SK-N-SH (cell line): ENCODE data around the gene OS9. TPM values are rescaled to one million over a fixed set of nuclear protein-coding genes. Genes with fewer than 3 reads are reported as not detected.

ENCODE experiments used
- CTCF ChIA-PET: fragments of 300-600, 350-600 bp; formaldehyde crosslinking; extraction: SDS; loops from one replicate; lab custom pipeline; 2021; lab: Yijun Ruan, JAX
- POLR2A ChIA-PET: fragments of 350-600 bp; sonication (Branson Sonifier 250); formaldehyde crosslinking; extraction: SDS; loops from one replicate; lab custom pipeline; 2020; ENCODE audit warnings: antibody characterized with exemption, inconsistent platforms; lab: Yijun Ruan, JAX
- DNase-seq: peaks from one replicate; pipeline ENCODE4 v3.0.0; 2012
- H2AFZ ChIP-seq: fragments of 200-600 bp; sonication (generic); 2 replicates; pipeline ENCODE4 v1.8.1; 2016; ENCODE audit warnings: antibody characterized with exemption, mild to moderate bottlenecking, low read depth
- H3F3A ChIP-seq: fragments of 200-600 bp; sonication (generic); replicated peaks from 2 replicates; pipeline ENCODE3; 2016; ENCODE audit warnings: antibody characterized with exemption, mild to moderate bottlenecking; ENCODE audit not compliant: insufficient read depth
- H3K27ac ChIP-seq, 2 experiments: fragments of 200-500 bp in 1 of 2; fragments of 200-600 bp in 1 of 2; sonication (Bioruptor generic) in 1 of 2; sonication (generic), shearing (Covaris generic) in 1 of 2; 2 replicates each; pipeline versions ENCODE4 v1.5.1 to v1.6.1; 2014 to 2016; ENCODE audit warnings: low read depth in 2 of 2, inconsistent platforms in 1 of 2, low read length in 1 of 2, mild to moderate bottlenecking in 1 of 2, mixed read lengths in 1 of 2
- H3K27me3 ChIP-seq: fragments of 200-600 bp; sonication (generic), shearing (Covaris generic); 2 replicates; pipeline ENCODE4 v1.6.1; 2016; ENCODE audit warnings: mixed run types; ENCODE audit not compliant: insufficient read depth
- H3K36me3 ChIP-seq, 2 experiments: fragments of 200-500 bp in 1 of 2; fragments of 200-600 bp in 1 of 2; sonication (Bioruptor generic) in 1 of 2; sonication (generic) in 1 of 2; replicated peaks in 1 of 2; 2 replicates each; pipeline versions ENCODE3 to v1.5.1; 2014 to 2016; ENCODE audit warnings: low read length in 1 of 2, mild to moderate bottlenecking in 1 of 2; ENCODE audit not compliant: insufficient read depth in 2 of 2, control insufficient read depth in 1 of 2
- H3K4me1 ChIP-seq, 2 experiments: fragments of 200-500 bp in 1 of 2; fragments of 200-600 bp in 1 of 2; sonication (Bioruptor generic) in 1 of 2; sonication (generic), shearing (Covaris generic) in 1 of 2; 2 replicates each; pipeline versions ENCODE4 v1.5.1 to v1.6.1; 2014 to 2016; ENCODE audit warnings: low read depth in 1 of 2, low read length in 1 of 2, mixed run types in 1 of 2; ENCODE audit not compliant: insufficient read depth in 2 of 2, control insufficient read depth in 1 of 2
- H3K4me2 ChIP-seq: fragments of 200-600 bp; sonication (generic), shearing (Covaris generic); 2 replicates; pipeline ENCODE4 v1.6.1; 2017; ENCODE audit warnings: mixed run types
- H3K4me3 ChIP-seq, 2 experiments: fragments of 200-500 bp in 1 of 2; fragments of 200-600 bp in 1 of 2; sonication (Bioruptor generic) in 1 of 2; sonication (generic), shearing (Covaris generic) in 1 of 2; 2 replicates each; pipeline versions ENCODE4 v1.5.1 to v1.8.1; 2014 to 2016; ENCODE audit warnings: low read depth in 2 of 2, inconsistent platforms in 1 of 2, low read length in 1 of 2, mild to moderate bottlenecking in 1 of 2, mixed read lengths in 1 of 2, moderate library complexity in 1 of 2
- H3K79me2 ChIP-seq: fragments of 200-600 bp; sonication (generic); 2 replicates; pipeline ENCODE4 v1.8.1; 2017; ENCODE audit warnings: mild to moderate bottlenecking; ENCODE audit not compliant: insufficient read depth
- H3K9ac ChIP-seq: fragments of 200-600 bp; sonication (generic); 2 replicates; pipeline ENCODE4 v1.6.1; 2017; ENCODE audit warnings: mixed run types
- H3K9me2 ChIP-seq: fragments of 200-600 bp; sonication (generic); 2 replicates; pipeline ENCODE4 v1.6.1; 2017; ENCODE audit warnings: mixed run types
- H3K9me3 ChIP-seq: fragments of 200-600 bp; sonication (generic); 2 replicates; pipeline ENCODE4 v1.6.1; 2017; ENCODE audit warnings: mixed run types, mild to moderate bottlenecking, moderate library complexity
- H4K20me1 ChIP-seq: fragments of 200-600 bp; sonication (generic); 2 replicates; pipeline ENCODE4 v1.6.1; 2017; ENCODE audit warnings: mild to moderate bottlenecking, mixed run types; ENCODE audit not compliant: insufficient read depth
- CHD2 ChIP-seq: fragments of 150-350 bp; IDR thresholded peaks from 2 replicates; pipeline ENCODE4 v1.6.1; 2018; ENCODE audit warnings: low read length; ENCODE audit not compliant: partially characterized antibody
- ELF1 ChIP-seq: IDR thresholded peaks from 2 replicates; pipeline ENCODE4 v1.4.0; 2012
- EP300 ChIP-seq, 2 experiments: IDR thresholded peaks; 2 replicates each; pipeline versions ENCODE4 v1.4.0 to v1.6.1; 2012; ENCODE audit warnings: borderline replicate concordance in 1 of 2, low read depth in 1 of 2, low read length in 1 of 2
- EZH2phosphoT487 ChIP-seq: fragments of 200-600 bp; sonication (generic); IDR thresholded peaks from 2 replicates; pipeline ENCODE4 v1.6.1; 2017; ENCODE audit warnings: low read depth, mixed run types, mild to moderate bottlenecking, antibody characterized with exemption, moderate library complexity, borderline replicate concordance
- FOSL2 ChIP-seq: IDR thresholded peaks from 2 replicates; pipeline ENCODE4 v1.4.0; 2012; ENCODE audit warnings: low read depth, mild to moderate bottlenecking, moderate library complexity, borderline replicate concordance
- GABPA ChIP-seq: IDR thresholded peaks from 2 replicates; pipeline ENCODE4 v1.4.0; 2012; ENCODE audit warnings: low read depth, mild to moderate bottlenecking
- GATA2 ChIP-seq: sonication (generic); formaldehyde crosslinking; IDR thresholded peaks from 2 replicates; pipeline ENCODE4 v1.5.0; 2020; ENCODE audit warnings: mild to moderate bottlenecking, missing genetic modification reagents
- MXI1 ChIP-seq: IDR thresholded peaks from 2 replicates; pipeline ENCODE4 v1.6.1; 2012; ENCODE audit warnings: mild to moderate bottlenecking, low read depth, low read length, improper control_type of control experiment
- PBX3 ChIP-seq: IDR thresholded peaks from 2 replicates; pipeline ENCODE4; 2012
- RAD21 ChIP-seq: IDR thresholded peaks from 2 replicates; pipeline ENCODE4 v1.6.1; 2012; ENCODE audit warnings: mild to moderate bottlenecking, low read length
- REST ChIP-seq: IDR thresholded peaks from 2 replicates; pipeline ENCODE4 v1.6.1; 2012; ENCODE audit warnings: mild to moderate bottlenecking, low read depth, low read length, moderate library complexity
- RXRA ChIP-seq: IDR thresholded peaks from 2 replicates; pipeline ENCODE4 v1.4.0; 2012; ENCODE audit warnings: low read depth, mild to moderate bottlenecking, borderline replicate concordance
- TAF1 ChIP-seq: IDR thresholded peaks from 2 replicates; pipeline ENCODE4 v1.6.1; 2012; ENCODE audit warnings: low read depth, mild to moderate bottlenecking, low read length, moderate library complexity, borderline replicate concordance
- USF1 ChIP-seq: IDR thresholded peaks from 2 replicates; pipeline ENCODE4 v1.4.0; 2012; ENCODE audit warnings: low read depth, borderline replicate concordance
- YY1 ChIP-seq: IDR thresholded peaks from 2 replicates; pipeline ENCODE4 v1.4.0; 2012; ENCODE audit warnings: low read depth, mild to moderate bottlenecking
- WGBS: methylation state at CpG from one replicate; pipeline ENCODE4 v1.1.6; 2017; ENCODE audit warnings: low lambda C conversion rate; 5-methylcytosine and 5-hydroxymethylcytosine counted together
- polyA plus RNA-seq, 3 experiments: library from polyadenylated mRNA; depleted of rRNA; stranded (reverse); fragments of >200 nt; gene quantifications; 2 replicates each; pipeline ENCODE4 v1.2.3, GENCODE V29; 2012

OS9 gene
- polyA plus RNA-seq, 1 of the 3 experiments (the other 2 are of a cell fraction), result 280 TPM

GRCh38 chr12:57727758-57728395 is 33.9 kb downstream of the OS9 start:
- TF ChIP-seq USF1 (no peak), FOSL2 (no peak), EZH2phosphoT487 (no peak), CHD2 (no peak), REST (peak; percentile 82; the same call in 1 of the 2 replicates)
- no peaks in the 10 kb centered on the region for H3K9me2 ChIP-seq
- H3K36me3 ChIP-seq, result peaks cover 3 to 15% of the 10 kb centered on the region in 2 experiments
- peaks cover 18% of the 10 kb centered on the region for H3F3A ChIP-seq
- H4K20me1 ChIP-seq, result no peaks in the 10 kb centered on the region
- H3K4me2 ChIP-seq, result no peak overlapping the region
- H3K4me1 ChIP-seq, result peaks cover 0 to 8% of the 10 kb centered on the region in 2 experiments; a peak in 1 of 4 replicates
- no peak for DNase-seq
- H3K9ac ChIP-seq, result no peak overlapping the region
- CTCF ChIA-PET, result interaction anchor here (3.1 to 9.4 kb wide), 2 partner anchors 8 to 145 kb away, joined by 9 to 133 read pairs; partner anchors contain the start of gene AGAP2
- POLR2A ChIA-PET, result no interaction called here
- no peak overlapping the region for H3K27ac ChIP-seq
- no peaks in the 10 kb centered on the region for H3K27me3 ChIP-seq
- no peaks in the 10 kb centered on the region for H3K79me2 ChIP-seq
- no peaks in the 10 kb centered on the region for H3K9me3 ChIP-seq
- 94% methylated on average over 16 of the region's 21 CpGs for WGBS
- H3K4me3 ChIP-seq, result no peak overlapping the region
- no peak overlapping the region for H2AFZ ChIP-seq

- no peak for DNase-seq
- Histone ChIP-seq H3K27me3 (no peaks in the 10 kb centered on the region), H3F3A (peaks cover 15% of the 10 kb centered on the region), H3K4me2 (no peak overlapping the region), H3K9ac (no peak overlapping the region), H3K79me2 (no peaks in the 10 kb centered on the region), H4K20me1 (no peaks in the 10 kb centered on the region), H3K36me3 (peaks cover 3 to 17% of the 10 kb centered on the region in 2 experiments), H3K4me1 (peaks cover 0 to 8% of the 10 kb centered on the region in 2 experiments; a peak in 1 of 4 replicates), H3K9me2 (no peaks in the 10 kb centered on the region), H2AFZ (no peak overlapping the region), H3K27ac (no peak overlapping the region), H3K9me3 (no peaks in the 10 kb centered on the region), H3K4me3 (no peak overlapping the region)
- ChIA-PET CTCF (interaction anchor here (0.6 to 0.9 kb wide), 2 partner anchors 96 to 126 kb away, joined by 3 to 4 read pairs; partner anchors contain the start of gene B4GALNT1), POLR2A (interaction anchor here (0.8 kb wide), 1 partner anchor 15 kb away, joined by 3 read pairs; no protein-coding TSS in a partner anchor)
- TF ChIP-seq PBX3, result no peak
- TF ChIP-seq RAD21, result no peak
- TF ChIP-seq TAF1, result no peak
- TF ChIP-seq USF1, result no peak
- no peak for TF ChIP-seq GABPA
- TF ChIP-seq YY1, result no peak
- TF ChIP-seq MXI1, result no peak
- no peak for TF ChIP-seq ELF1
- TF ChIP-seq GATA2 (CRISPR knock-in tag), result no peak
- TF ChIP-seq RXRA, result no peak
- no peak for TF ChIP-seq EP300 (IDR thresholded peaks at IDR 0.05; ENCODE audit: borderline replicate concordance in 1 of 2, low read depth in 1 of 2, low read length in 1 of 2)
- TF ChIP-seq EZH2phosphoT487, result no peak
- 71% methylated on average over 5 of the region's 5 CpGs for WGBS
Observed at GRCh38 chr12:57729321-57729844, 35.5 kb downstream of the OS9 start.
